IPS DF 6.9 (cell line): ENCODE results near the gene TRMT2A.
"Not testable (repeated sequence)": the region's sequence is repeated elsewhere in the genome, so short reads cannot be mapped to it uniquely, and the experiment has no call there.

Source experiments
- DNase-seq: peaks from one replicate; pipeline ENCODE4 v3.0.0-alpha.2; 2013; ENCODE audit warnings: low read depth, low spot score
- H3K27ac ChIP-seq: one replicate; pipeline ENCODE4 v1.5.1; 2013; ENCODE audit warnings: low read length, control low read depth
- H3K27me3 ChIP-seq: 2 replicates; pipeline ENCODE4 v1.6.1; 2013; ENCODE audit warnings: mild to moderate bottlenecking, low read length; ENCODE audit not compliant: control insufficient read depth, insufficient read depth
- H3K36me3 ChIP-seq: 2 replicates; pipeline ENCODE4 v1.6.1; 2013; ENCODE audit warnings: low read length; ENCODE audit not compliant: control insufficient read depth, insufficient read depth
- H3K4me1 ChIP-seq: 2 replicates; pipeline ENCODE4 v1.6.1; 2013; ENCODE audit warnings: low read length; ENCODE audit not compliant: control insufficient read depth, insufficient read depth
- H3K4me3 ChIP-seq: 2 replicates; pipeline ENCODE4 v1.5.1; 2013; ENCODE audit warnings: mild to moderate bottlenecking, low read length
- H3K9me3 ChIP-seq: 2 replicates; pipeline ENCODE4 v1.6.1; 2013; ENCODE audit warnings: low read length, inconsistent platforms; ENCODE audit not compliant: control insufficient read depth, insufficient read depth
- WGBS: extraction: QIAGEN DNeasy Blood & Tissue Kit; methylation state at CpG from one replicate; pipeline ENCODE4 v1.1.7; 2013; ENCODE audit warnings: mixed read lengths, missing lambda C conversion rate; ENCODE audit not compliant: insufficient read length, insufficient coverage; 5-methylcytosine and 5-hydroxymethylcytosine counted together

The TRMT2A gene

GRCh38 chr22:20116951-20117632 is at the start of gene TRMT2A:
Gene TRMT2A, minus strand, starts transcription at chr22:20117226. Its CDS starts 320 bp downstream, at chr22:20116906.
- no peaks in the 10 kb centered on the region for H3K9me3 ChIP-seq
- peak; percentile 98 for DNase-seq
- no CpG with 5 or more reads among the region's 88 CpGs for WGBS
- no peak within 1 kb of the TSS for H3K27ac ChIP-seq
- H3K4me1 ChIP-seq: no peaks in the 10 kb centered on the region
- peak within 1 kb of the TSS; percentile 73 for H3K4me3 ChIP-seq
- no peaks in the 10 kb centered on the region for H3K27me3 ChIP-seq
- H3K36me3 ChIP-seq: peaks cover 50% of the 10 kb centered on the region

- H3K27me3 ChIP-seq: no peaks in the 10 kb centered on the region
- no peak overlapping the region for H3K4me3 ChIP-seq
- H3K36me3 ChIP-seq: no peaks in the 10 kb centered on the region
- DNase-seq: no peak
- WGBS: no CpG with 5 or more reads among the region's 9 CpGs
- H3K9me3 ChIP-seq: no peaks in the 10 kb centered on the region
- H3K4me1 ChIP-seq: no peaks in the 10 kb centered on the region
- H3K27ac ChIP-seq: no peak overlapping the region
These were observed 49.7 kb upstream of the TRMT2A start for GRCh38 chr22:20166703-20167102.

- Histone ChIP-seq H3K9me3 (no peaks in the 10 kb centered on the region), H3K27ac (no peak overlapping the region), H3K4me1 (no peaks in the 10 kb centered on the region), H3K36me3 (no peaks in the 10 kb centered on the region), H3K27me3 (no peaks in the 10 kb centered on the region), H3K4me3 (no peak overlapping the region)
- WGBS: no CpG with 5 or more reads among the region's 7 CpGs
- DNase-seq: no peak
These were observed 48.9 kb upstream of the TRMT2A start for GRCh38 chr22:20165913-20166312.

- Histone ChIP-seq H3K4me1 (no peaks in the 10 kb centered on the region), H3K27me3 (no peaks in the 10 kb centered on the region), H3K4me3 (no peak overlapping the region), H3K36me3 (no peaks in the 10 kb centered on the region), H3K9me3 (no peaks in the 10 kb centered on the region), H3K27ac (no peak overlapping the region)
- DNase-seq: no peak
- no CpG with 5 or more reads among the region's 12 CpGs for WGBS
These were observed 48.4 kb upstream of the TRMT2A start for GRCh38 chr22:20165421-20165820.

GRCh38 chr22:20164863-20165262 is 47.8 kb upstream of the TRMT2A start:
- no peak overlapping the region for H3K27ac ChIP-seq
- H3K27me3 ChIP-seq: no peaks in the 10 kb centered on the region
- no CpG with 5 or more reads among the region's 11 CpGs for WGBS
- no peaks in the 10 kb centered on the region for H3K9me3 ChIP-seq
- no peak for DNase-seq
- no peaks in the 10 kb centered on the region for H3K36me3 ChIP-seq
- no peak overlapping the region for H3K4me3 ChIP-seq
- H3K4me1 ChIP-seq: no peaks in the 10 kb centered on the region

- H3K27me3 ChIP-seq: no peaks in the 10 kb centered on the region
- H3K36me3 ChIP-seq: no peaks in the 10 kb centered on the region
- H3K27ac ChIP-seq: no peak overlapping the region
- no CpG with 5 or more reads among the region's 10 CpGs for WGBS
- no peak overlapping the region for H3K4me3 ChIP-seq
- no peak for DNase-seq
- H3K4me1 ChIP-seq: no peaks in the 10 kb centered on the region
- H3K9me3 ChIP-seq: no peaks in the 10 kb centered on the region
These were observed 43.0 kb upstream of the TRMT2A start for GRCh38 chr22:20160041-20160440.

GRCh38 chr22:20159531-20159930 is 42.5 kb upstream of the TRMT2A start:
- not testable (repeated sequence) for H3K27me3 ChIP-seq, H3K36me3 ChIP-seq, H3K4me1 ChIP-seq, DNase-seq, H3K27ac ChIP-seq, H3K4me3 ChIP-seq, H3K9me3 ChIP-seq
- no CpG with 5 or more reads among the region's 14 CpGs for whole genome bisulfite sequencing

- no peaks in the 10 kb centered on the region for H3K27me3 ChIP-seq
- no CpG with 5 or more reads among the region's 9 CpGs for WGBS
- H3K36me3 ChIP-seq: no peaks in the 10 kb centered on the region
- H3K4me3 ChIP-seq: no peak overlapping the region
- H3K9me3 ChIP-seq: no peaks in the 10 kb centered on the region
- no peak overlapping the region for H3K27ac ChIP-seq
- H3K4me1 ChIP-seq: no peaks in the 10 kb centered on the region
- DNase-seq: no peak
These were observed 42.0 kb upstream of the TRMT2A start for GRCh38 chr22:20159076-20159475.

- Histone ChIP-seq H3K27me3 (no peaks in the 10 kb centered on the region), H3K9me3 (no peaks in the 10 kb centered on the region), H3K27ac (no peak overlapping the region), H3K4me3 (no peak overlapping the region), H3K4me1 (no peaks in the 10 kb centered on the region), H3K36me3 (no peaks in the 10 kb centered on the region)
- no CpG with 5 or more reads among the region's 15 CpGs for WGBS
- no peak for DNase-seq
These were observed 41.5 kb upstream of the TRMT2A start for GRCh38 chr22:20158391-20159036.

GRCh38 chr22:20157430-20158183 is 40.6 kb upstream of the TRMT2A start:
- no peaks in the 10 kb centered on the region for H3K4me1 ChIP-seq
- H3K27ac ChIP-seq: no peak overlapping the region
- no peaks in the 10 kb centered on the region for H3K36me3 ChIP-seq
- no peak overlapping the region for H3K4me3 ChIP-seq
- no CpG with 5 or more reads among the region's 15 CpGs for WGBS
- H3K27me3 ChIP-seq: no peaks in the 10 kb centered on the region
- DNase-seq: no peak
- H3K9me3 ChIP-seq: no peaks in the 10 kb centered on the region
